Kidney glomerular epithelial cell (primary cell): ENCODE data around the gene SLC1A7.

Source experiments
- DNase-seq: peaks from one replicate; lab custom pipeline; 2025; lab: John Stamatoyannopoulos, UW

The SLC1A7 gene

DNA sequence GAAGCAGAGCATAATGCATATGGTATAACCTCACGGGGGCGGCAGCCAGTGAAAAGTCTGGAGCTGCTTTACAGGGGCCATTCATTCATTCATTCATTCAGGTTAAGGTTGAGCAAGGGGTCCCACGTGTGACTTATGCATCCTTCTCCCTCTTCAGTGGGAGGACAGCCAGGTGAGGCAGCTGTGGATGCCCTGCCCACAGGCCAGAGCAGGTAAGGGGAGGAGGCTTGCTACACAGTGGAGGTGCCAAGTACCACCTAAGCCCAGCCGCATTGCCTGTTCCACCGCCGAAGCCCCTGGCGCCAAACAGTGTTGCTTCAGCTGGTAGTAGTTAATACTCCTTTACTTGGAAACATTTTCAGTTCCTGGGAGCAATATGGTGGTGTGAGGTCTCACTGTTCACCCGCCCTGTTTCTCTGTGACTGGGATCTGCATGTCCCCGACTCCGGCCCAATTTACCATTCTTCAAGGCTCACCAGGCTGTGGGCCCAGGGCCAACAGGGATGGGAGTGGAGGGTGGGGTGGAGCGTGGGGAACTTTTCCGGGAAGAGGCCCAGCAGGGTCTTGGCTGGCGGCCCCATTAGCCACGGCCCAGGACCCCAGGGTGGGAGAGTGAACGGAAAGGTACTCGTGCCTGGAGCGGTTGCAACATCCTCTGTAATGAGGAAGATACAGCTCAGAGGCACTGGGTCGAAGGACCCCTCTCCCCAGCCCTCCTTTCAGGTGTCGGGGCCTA is 81.1 kb downstream of the SLC1A7 start:
- DNase-seq, result no peak

DNA sequence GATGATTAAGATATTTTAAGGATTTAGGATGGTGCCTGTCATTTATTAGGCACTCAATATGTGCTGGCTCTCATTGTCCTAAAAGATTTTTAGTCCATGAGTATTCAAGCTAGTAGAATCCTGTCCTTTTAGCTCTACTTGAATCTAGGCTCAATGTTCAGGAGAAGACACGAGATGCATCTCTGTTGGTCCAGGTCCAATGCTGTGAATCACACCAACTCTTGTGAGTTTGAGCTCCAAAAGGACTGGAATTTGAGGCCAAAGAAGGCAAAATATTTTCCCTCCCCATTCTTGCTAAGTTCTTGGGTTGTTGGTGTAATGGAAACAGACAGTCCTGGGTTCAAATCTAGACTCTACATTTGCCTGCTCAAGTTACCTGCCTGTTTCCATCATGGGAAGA is 81.9 kb downstream of the SLC1A7 start:
- no peak for DNase-seq

GRCh38 chr1:53057127-53057526 is 85.3 kb downstream of the SLC1A7 start:
- DNase-seq, result no peak

GRCh38 chr1:53051676-53052075 is 90.8 kb downstream of the SLC1A7 start:
- no peak for DNase-seq

DNA sequence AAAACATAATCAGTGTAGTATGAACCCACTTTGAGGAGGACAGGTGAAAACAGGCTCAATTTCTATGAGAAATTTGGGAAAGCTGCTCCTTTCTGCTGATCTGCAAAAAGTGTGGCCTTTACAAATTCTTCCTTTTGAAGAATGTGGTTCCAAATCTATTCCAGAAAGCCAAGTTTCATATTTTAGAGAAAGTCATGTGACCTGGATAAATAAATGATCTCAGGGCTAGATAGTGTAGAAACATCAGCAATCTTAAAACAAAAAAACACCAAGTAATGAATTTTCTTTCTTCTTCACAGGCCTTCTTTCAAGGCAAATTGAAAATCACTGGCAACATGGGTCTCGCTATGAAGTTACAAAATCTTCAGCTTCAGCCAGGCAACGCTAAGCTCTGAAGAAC is 92.1 kb downstream of the SLC1A7 start:
- DNase-seq, result no peak

GRCh38 chr1:53049574-53049967 is 92.9 kb downstream of the SLC1A7 start:
- DNase-seq, result no peak

GRCh38 chr1:53048960-53049573 is 93.4 kb downstream of the SLC1A7 start:
- DNase-seq, result no peak

GRCh38 chr1:53047737-53048736 is 94.4 kb downstream of the SLC1A7 start:
- DNase-seq, result peak; percentile 80

DNA sequence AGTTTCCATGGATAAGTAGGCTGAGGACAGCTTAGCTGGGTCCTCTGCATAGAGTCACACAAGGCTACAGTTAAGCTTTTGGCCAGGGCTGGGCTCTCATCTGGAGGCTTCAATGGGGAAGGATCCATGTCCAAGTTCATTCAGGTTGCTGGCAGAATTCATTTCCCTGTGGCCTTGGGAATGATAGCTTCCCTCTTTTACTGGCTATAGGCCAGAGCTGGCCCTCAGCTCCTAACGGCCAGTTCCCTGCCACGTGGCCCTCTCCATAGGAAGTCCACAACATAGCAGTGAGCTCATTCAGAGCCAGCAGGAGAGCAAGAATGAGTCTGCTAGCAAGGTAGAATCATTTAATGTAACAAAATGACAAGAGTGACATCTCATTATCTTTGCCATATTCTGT is 95.5 kb downstream of the SLC1A7 start:
- no peak for DNase-seq

DNA sequence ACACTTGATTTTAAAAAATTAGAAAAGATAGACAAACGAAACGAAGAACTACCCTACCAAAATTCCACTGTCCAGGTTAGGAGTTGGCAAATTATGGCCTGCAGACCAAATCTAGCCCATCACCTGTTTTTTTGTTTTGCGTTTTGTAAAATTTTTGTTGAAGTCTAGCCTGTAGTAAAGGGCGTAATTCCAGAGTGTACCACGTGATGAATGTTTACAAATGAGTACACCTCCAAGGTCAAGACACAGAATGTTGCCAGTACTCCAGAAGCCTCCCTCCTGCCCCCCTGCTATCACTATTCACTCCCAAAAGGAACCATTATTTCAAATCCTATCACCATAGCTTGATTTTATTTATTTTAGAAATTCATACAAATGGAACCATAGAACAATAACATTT is 97.5 kb downstream of the SLC1A7 start:
- no peak for DNase-seq

- no peak for DNase-seq
These were observed 99.2 kb downstream of the SLC1A7 start for GRCh38 chr1:53043271-53043670.

DNA sequence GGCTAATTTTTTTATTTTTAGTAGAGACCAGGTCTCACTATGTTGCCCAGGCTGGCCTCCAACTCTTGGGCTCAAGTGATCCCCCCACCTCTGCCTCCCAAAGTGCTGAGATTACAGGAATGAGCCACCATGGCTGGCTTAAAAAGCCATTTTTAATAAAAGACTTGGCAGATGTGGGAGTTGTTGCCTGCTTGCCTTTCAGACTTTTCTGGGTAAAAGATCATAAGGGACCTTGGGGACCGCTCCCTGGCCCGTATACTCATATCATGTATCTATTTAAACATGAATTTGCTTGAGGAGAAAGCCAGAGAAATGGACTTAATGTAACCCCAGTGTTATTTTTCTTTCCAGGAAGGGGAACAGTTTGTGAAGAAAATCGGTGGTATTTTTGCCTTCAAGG is 103.9 kb downstream of the SLC1A7 start:
- DNase-seq, result no peak
